Tibial artery (tissue), 4 donors: ENCODE data around the gene ETS2.

Source experiments
- DNase-seq, 2 donors: peaks; one replicate each; pipeline ENCODE4 v3.0.0-alpha.2; 2019
- H3K27ac ChIP-seq, 2 donors: fragments of 200-600 bp; sonication (generic) in 1 of 2; 1 replicate in 1 of 2; 2 replicates in 1 of 2; pipeline ENCODE4 v1.5.1; 2018 to 2019; ENCODE audit warnings: mild to moderate bottlenecking in 1 of 2
- H3K27me3 ChIP-seq, 2 donors: fragments of 200-600 bp; sonication (generic) in 1 of 2; one replicate each; pipeline versions ENCODE4 v1.5.1 to v1.6.0; 2016 to 2019
- H3K36me3 ChIP-seq, 3 donors: fragments of 200-600 bp; sonication (generic) in 2 of 3; one replicate each; pipeline ENCODE4 v1.5.1; 2016 to 2019; ENCODE audit warnings: mild to moderate bottlenecking in 2 of 3
- H3K4me1 ChIP-seq, 4 donors: fragments of 200-600 bp; sonication (generic) in 2 of 4; 1 replicate in 3 of 4; 2 replicates in 1 of 4; pipeline ENCODE4 v1.5.1; 2016 to 2019
- H3K4me3 ChIP-seq, 2 donors: fragments of 200-600 bp; sonication (generic) in 1 of 2; 1 replicate in 1 of 2; 2 replicates in 1 of 2; pipeline ENCODE4 v1.5.1; 2018 to 2019; ENCODE audit warnings: mild to moderate bottlenecking in 2 of 2
- H3K9me3 ChIP-seq, 3 donors: fragments of 200-600 bp; sonication (generic) in 1 of 3; one replicate each; pipeline ENCODE4 v1.5.1; 2016 to 2019
- CTCF ChIP-seq, 2 experiments: fragments of 200-600 bp in 1 of 2; fragments of 450-650 bp in 1 of 2; IDR thresholded peaks; one replicate each; pipeline ENCODE4 v1.5.1; 2017 to 2019; ENCODE audit warnings: antibody characterized with exemption in 2 of 2, mild to moderate bottlenecking in 1 of 2, moderate library complexity in 1 of 2
- intact Hi-C: fragments of 100-400 bp; cut with DNase I; formaldehyde crosslinking; loops from one replicate; pipeline ENCODE4 v1.15.0; 2023; ENCODE audit warnings: low total_unique reads

The ETS2 gene

GRCh38 chr21:38803075-38803660, 2.6 kb upstream of the ETS2 start:
- no peak overlapping the region for H3K27ac ChIP-seq
- peaks cover 0 to 13% (median 3%) of the 10 kb centered on the region in 4 donors for H3K4me1 ChIP-seq
- no peak for DNase-seq
- no peaks in the 10 kb centered on the region for H3K9me3 ChIP-seq
- intact Hi-C loops = loop anchor here (5.0 to 10.0 kb wide), 2 partner anchors 71 to 222 kb away; no protein-coding TSS in a partner anchor
- no peaks in the 10 kb centered on the region for H3K27me3 ChIP-seq
- H3K4me3 ChIP-seq = no peak overlapping the region
- TF ChIP-seq CTCF (IDR thresholded peaks at IDR 0.05) = no peak
- no peaks in the 10 kb centered on the region for H3K36me3 ChIP-seq

- Histone ChIP-seq H3K4me3 (peak overlapping the region; percentile 75 to 86), H3K27me3 (no peaks in the 10 kb centered on the region), H3K36me3 (no peaks in the 10 kb centered on the region), H3K27ac (peak overlapping the region; percentile 83 to 93), H3K4me1 (peaks cover 0 to 22% (median 9%) of the 10 kb centered on the region in 4 donors), H3K9me3 (no peaks in the 10 kb centered on the region)
- intact Hi-C loops = loop anchor here (5.0 to 10.0 kb wide), 2 partner anchors 72 to 221 kb away; no protein-coding TSS in a partner anchor
- TF ChIP-seq CTCF (IDR thresholded peaks at IDR 0.05) = no peak
- no peak for DNase-seq
These were observed 1.5 kb upstream of the ETS2 start for GRCh38 chr21:38804030-38804788.

DNA sequence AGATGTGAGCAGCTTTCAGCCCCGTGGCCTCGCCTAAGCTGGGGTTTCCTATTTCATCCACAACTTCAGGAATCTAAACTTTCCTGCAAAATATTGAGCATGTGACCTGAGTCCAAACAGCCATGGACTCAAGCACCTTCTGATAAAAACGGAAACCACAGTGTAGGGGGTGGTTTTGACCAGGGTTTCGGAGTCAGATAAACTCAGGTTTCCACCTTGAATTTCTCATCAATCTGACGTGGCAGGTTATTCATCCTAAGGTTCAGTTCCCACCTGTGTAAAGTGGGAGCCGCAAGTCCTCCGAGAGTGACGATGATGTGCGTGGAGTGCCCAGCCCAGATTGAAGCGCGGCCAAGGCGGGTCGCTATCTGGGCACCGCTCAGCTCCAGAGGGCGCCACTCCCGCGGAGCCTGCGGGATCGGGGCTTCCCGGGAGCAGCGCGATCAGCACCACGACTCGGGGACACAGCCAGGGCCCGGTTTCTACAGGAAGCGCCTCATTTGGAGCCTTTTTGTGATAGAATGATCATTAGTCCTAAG, 871 bp upstream of the ETS2 start:
- Histone ChIP-seq H3K4me1 (peaks cover 0 to 28% (median 13%) of the 10 kb centered on the region in 4 donors), H3K9me3 (no peaks in the 10 kb centered on the region), H3K4me3 (peak overlapping the region; percentile 75 to 86), H3K27me3 (no peaks in the 10 kb centered on the region), H3K36me3 (no peaks in the 10 kb centered on the region), H3K27ac (peak overlapping the region; percentile 83 to 93)
- TF ChIP-seq CTCF (IDR thresholded peaks at IDR 0.05) = peak; percentile 50 to 68
- DNase-seq = peak; percentile 70 to 90
- intact Hi-C loops = loop anchor here (5.0 to 10.0 kb wide), 3 partner anchors 73 to 322 kb away; no protein-coding TSS in a partner anchor

DNA sequence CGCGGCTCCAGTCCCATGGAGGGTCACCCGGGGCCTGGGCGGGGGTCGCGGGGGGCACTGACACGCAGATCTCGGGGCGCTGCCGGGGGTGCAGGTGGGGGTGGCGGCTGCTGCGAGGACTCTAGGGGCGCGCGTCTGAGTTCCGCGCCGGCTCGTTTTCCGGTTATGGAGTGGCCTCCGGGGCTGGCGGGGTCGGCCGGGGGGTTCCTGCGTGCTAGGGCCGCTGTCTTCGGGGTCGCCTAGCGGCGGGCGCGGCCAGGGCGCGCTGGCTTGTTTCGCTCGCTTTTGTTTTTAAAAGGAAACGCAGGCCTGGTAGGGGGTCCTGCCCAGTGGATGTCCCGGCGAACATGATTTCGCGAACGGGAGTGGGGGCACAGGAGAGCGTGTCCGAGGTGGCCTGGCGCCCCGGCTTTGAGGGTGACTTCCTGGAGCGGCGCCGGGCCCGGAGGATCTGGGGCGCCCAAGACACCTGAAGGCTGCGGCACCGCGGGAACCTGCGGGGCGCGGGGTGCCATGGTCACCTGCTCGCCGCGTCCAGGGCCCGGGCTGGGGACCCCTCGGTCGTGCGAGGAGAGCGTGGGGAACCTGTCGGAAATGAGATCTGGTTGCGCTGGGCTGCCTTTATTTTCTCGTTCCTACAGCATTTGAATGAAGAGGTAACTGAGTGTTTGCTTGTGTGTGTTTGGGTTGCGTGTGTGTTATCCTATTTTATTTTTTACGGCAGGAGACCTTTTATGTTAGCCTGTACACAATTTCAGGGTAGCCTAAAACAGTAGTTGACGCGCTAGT, 618 bp downstream of the ETS2 start:
- peak overlapping the region; percentile 83 to 93 for H3K27ac ChIP-seq
- H3K9me3 ChIP-seq = no peaks in the 10 kb centered on the region
- peak in 1 of 2 donors; percentile 74 for DNase-seq
- H3K4me3 ChIP-seq = peak overlapping the region; percentile 75 to 86
- H3K27me3 ChIP-seq = no peaks in the 10 kb centered on the region
- intact Hi-C loops = loop anchor here (5.0 to 10.0 kb wide), 2 partner anchors 218 to 321 kb away; no protein-coding TSS in a partner anchor
- peaks cover 0 to 42% (median 16%) of the 10 kb centered on the region in 4 donors for H3K4me1 ChIP-seq
- H3K36me3 ChIP-seq = peaks cover 0 to 13% (median 11%) of the 10 kb centered on the region in 3 donors
- peak; percentile 7 to 24 for TF ChIP-seq CTCF (IDR thresholded peaks at IDR 0.05)

- H3K9me3 ChIP-seq = no peaks in the 10 kb centered on the region
- peaks cover 0 to 44% (median 16%) of the 10 kb centered on the region in 4 donors for H3K4me1 ChIP-seq
- TF ChIP-seq CTCF (IDR thresholded peaks at IDR 0.05) = no peak
- H3K27ac ChIP-seq = peak overlapping the region; percentile 83 to 93
- H3K4me3 ChIP-seq = peak overlapping the region; percentile 75 to 86
- H3K36me3 ChIP-seq = peaks cover 5 to 18% (median 14%) of the 10 kb centered on the region in 3 donors
- no peak for DNase-seq
- intact Hi-C loops = loop anchor here (5.0 to 10.0 kb wide), 2 partner anchors 218 to 320 kb away; no protein-coding TSS in a partner anchor
- no peaks in the 10 kb centered on the region for H3K27me3 ChIP-seq
These were observed 1.2 kb downstream of the ETS2 start for GRCh38 chr21:38806942-38807284.
